Activated CD4-positive, alpha-beta T cell treated with anti-CD3 and anti-CD28 coated beads, Interleukin-2, amount 50 U/mL, for 24 hours (primary cell): ENCODE measurements around the gene NLRP13.

Experiments used
- DNase-seq, 2 donors: peaks; one replicate each; pipeline ENCODE4 v3.0.0-alpha.2; 2020; ENCODE audit warnings: low read depth in 1 of 2, low spot score in 1 of 2

The NLRP13 gene

GRCh38 chr19:55901369-55902079 lies 30.6 kb downstream of the NLRP13 start:
- no peak for DNase-seq

DNA sequence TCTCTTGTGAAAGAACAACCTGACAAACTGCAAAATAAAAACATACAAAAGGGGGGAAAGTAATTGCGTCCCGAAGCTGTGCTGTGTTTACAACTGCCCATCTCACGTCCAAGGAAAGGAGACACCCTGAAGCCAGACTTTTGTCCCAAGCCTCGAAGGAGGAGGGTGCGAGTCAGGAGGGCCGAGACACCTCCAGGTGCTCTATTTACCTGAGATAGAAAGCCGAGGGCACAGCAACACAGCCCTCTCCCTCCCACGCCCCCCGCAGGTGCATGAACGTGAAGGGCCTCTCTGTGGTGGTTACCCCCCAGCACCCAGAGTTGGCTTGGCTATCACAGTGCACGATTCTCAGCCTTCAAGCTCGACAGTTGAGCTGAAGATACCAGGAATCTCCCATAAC lies 33.2 kb downstream of the NLRP13 start:
- DNase-seq: no peak

DNA sequence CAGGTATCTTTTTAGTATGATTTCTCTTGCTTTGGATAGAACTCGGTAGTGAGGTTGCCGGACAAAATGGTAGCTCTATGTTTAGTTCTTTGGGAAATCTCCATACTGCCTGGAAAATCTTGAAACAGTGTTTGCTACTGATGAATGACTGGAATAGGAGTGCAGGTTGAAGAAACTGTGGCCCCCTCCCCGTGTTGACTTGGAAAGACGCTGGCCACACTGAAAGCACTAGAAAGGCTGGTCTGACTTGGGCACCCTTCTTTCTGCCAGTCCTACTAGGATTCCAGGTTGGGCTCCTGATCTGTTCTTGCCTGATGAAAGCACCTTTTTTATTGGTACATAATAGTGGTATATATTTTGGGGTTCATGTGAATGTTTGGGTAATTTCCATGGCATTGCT lies 49.5 kb downstream of the NLRP13 start:
- no peak for DNase-seq

GRCh38 chr19:55877211-55877610 lies 54.9 kb downstream of the NLRP13 start:
- no peak for DNase-seq

- DNase-seq: no peak
Observed at GRCh38 chr19:55870736-55871135, 61.4 kb downstream of the NLRP13 start.

- no peak for DNase-seq
Observed at GRCh38 chr19:55867101-55867500, 65.0 kb downstream of the NLRP13 start.

DNA sequence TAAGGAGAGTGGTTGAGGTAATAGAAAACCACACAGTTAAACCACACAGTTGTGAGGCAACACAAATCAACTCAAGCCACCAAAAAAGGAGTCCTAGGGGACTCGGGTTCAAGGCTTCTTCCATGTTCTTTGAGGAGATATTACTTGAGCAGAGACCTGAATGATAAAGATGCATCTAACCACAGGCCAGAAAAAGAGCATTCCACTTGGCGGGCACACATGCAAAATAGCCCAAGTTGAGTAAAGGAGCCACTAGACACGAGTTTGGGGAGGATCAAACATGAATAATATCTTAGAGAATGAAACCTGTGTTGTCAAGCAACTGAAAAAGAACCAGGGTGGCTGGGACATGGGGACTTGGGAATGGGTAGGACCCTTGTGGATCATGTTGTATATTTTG lies 65.6 kb downstream of the NLRP13 start:
- DNase-seq: no peak

DNA sequence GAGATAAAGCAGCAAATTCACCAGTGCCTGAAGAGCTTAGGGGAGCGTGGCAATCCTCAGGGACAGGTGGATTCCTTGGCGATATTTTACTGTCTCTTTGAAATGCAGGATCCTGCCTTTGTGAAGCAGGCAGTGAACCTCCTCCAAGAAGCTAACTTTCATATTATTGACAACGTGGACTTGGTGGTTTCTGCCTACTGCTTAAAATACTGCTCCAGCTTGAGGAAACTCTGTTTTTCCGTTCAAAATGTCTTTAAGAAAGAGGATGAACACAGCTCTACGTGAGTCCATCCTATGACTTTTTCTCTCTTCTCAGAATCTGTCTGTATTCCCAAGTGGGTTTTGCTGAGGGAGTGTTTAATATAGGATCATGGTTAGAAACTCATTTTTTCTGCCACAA lies 73.2 kb downstream of the NLRP13 start:
- no peak for DNase-seq

- no peak for DNase-seq
Observed at GRCh38 chr19:55858401-55858800, 73.7 kb downstream of the NLRP13 start.

DNA sequence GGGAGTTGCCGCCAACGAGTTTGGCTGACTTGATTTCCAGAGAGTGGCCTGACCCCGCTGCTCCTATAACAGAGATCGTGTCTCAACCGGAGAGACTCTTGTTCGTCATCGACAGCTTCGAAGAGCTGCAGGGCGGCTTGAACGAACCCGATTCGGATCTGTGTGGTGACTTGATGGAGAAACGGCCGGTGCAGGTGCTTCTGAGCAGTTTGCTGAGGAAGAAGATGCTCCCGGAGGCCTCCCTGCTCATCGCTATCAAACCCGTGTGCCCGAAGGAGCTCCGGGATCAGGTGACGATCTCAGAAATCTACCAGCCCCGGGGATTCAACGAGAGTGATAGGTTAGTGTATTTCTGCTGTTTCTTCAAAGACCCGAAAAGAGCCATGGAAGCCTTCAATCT lies 74.2 kb downstream of the NLRP13 start:
- DNase-seq: no peak

- no peak for DNase-seq
Observed at GRCh38 chr19:55857149-55857548, 75.0 kb downstream of the NLRP13 start.

- DNase-seq: no peak
Observed at GRCh38 chr19:55855160-55855559, 77.0 kb downstream of the NLRP13 start.
